ENCODE results near the gene LIPE. TPM values are rescaled to one million over a fixed set of nuclear protein-coding genes. Genes with fewer than 3 reads are reported as not detected.

LIPE gene
- total and polyA plus RNA-seq, 7 donors: 5.3 to 27.7 (median 9.3) TPM

DNA sequence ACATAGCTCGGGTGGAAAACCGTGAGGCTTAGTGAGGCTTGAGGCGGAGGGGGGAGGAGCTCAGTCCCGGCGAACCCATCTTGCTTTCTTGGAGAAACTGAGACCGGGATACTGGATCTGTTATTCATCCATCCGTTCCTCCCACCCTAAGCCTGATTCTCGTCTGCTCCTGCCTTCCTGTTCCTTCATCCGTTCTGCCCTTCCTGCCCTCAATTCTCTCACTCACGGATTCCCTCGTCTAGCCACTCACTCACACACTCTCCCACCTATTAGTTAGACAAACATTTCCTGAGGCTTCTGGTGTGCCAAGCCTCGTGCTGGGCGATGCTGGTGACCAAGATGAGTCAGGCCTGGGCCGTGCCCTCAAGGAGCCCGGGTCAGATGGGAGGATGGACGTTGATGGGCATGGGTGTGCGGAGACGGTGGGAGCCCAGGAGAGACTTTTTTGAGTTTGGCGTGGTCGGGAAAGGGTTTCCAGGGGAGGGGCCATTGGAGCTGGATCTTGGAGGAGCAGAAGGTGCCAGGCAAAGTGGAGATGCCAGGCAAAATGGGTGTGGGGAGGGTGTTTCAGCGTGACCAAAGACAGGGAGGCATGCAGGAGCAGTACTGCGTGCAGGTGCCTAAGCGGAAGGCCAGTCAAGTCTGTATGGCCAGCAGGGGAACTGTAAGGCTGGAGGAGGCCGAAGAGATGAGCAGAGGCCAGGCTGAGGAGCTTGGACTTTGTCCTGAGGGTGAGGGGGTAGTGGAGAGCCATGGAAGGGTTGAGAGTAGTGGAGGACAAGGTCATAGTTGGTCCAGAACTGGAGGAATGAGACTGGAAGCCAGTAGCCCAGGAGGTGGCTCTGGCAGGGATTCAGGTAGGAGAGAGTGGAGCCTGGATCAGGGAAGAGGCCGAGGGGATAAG lies 29.7 kb downstream of the LIPE start:
- peaks cover 17% of the 10 kb centered on the region for H3K4me1 ChIP-seq
- no peaks in the 10 kb centered on the region for H3K36me3 ChIP-seq (ENCODE audit: insufficient read depth in 1 of 2, low read depth in 1 of 2)
- H3K4me3 ChIP-seq: peak overlapping the region; percentile 77
- H3K27ac ChIP-seq: peak overlapping the region; percentile 71
- DNase-seq (no peak), ATAC-seq (peak in 1 of 4 donors; percentile 6)
- intact Hi-C loops (cut with DNase I): loop anchor here in 1 of 2 donors (10.0 kb wide), 1 partner anchor 263 kb away; the partner anchor contains the start of gene POU2F2
- TF ChIP-seq, protein P1, sequence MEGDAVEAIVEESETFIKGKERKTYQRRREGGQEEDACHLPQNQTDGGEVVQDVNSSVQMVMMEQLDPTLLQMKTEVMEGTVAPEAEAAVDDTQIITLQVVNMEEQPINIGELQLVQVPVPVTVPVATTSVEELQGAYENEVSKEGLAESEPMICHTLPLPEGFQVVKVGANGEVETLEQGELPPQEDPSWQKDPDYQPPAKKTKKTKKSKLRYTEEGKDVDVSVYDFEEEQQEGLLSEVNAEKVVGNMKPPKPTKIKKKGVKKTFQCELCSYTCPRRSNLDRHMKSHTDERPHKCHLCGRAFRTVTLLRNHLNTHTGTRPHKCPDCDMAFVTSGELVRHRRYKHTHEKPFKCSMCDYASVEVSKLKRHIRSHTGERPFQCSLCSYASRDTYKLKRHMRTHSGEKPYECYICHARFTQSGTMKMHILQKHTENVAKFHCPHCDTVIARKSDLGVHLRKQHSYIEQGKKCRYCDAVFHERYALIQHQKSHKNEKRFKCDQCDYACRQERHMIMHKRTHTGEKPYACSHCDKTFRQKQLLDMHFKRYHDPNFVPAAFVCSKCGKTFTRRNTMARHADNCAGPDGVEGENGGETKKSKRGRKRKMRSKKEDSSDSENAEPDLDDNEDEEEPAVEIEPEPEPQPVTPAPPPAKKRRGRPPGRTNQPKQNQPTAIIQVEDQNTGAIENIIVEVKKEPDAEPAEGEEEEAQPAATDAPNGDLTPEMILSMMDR (IDR thresholded peaks at IDR 0.05): no peak
- H3K9me3 ChIP-seq: no peaks in the 10 kb centered on the region
- WGBS, 3 donors: 20 to 23% (median 23%) methylated on average over 25 of the region's 25 CpGs
- H3K27me3 ChIP-seq (ENCODE audit: insufficient read depth in 3 of 3, low read length in 2 of 3): no peaks in the 10 kb centered on the region

DNA sequence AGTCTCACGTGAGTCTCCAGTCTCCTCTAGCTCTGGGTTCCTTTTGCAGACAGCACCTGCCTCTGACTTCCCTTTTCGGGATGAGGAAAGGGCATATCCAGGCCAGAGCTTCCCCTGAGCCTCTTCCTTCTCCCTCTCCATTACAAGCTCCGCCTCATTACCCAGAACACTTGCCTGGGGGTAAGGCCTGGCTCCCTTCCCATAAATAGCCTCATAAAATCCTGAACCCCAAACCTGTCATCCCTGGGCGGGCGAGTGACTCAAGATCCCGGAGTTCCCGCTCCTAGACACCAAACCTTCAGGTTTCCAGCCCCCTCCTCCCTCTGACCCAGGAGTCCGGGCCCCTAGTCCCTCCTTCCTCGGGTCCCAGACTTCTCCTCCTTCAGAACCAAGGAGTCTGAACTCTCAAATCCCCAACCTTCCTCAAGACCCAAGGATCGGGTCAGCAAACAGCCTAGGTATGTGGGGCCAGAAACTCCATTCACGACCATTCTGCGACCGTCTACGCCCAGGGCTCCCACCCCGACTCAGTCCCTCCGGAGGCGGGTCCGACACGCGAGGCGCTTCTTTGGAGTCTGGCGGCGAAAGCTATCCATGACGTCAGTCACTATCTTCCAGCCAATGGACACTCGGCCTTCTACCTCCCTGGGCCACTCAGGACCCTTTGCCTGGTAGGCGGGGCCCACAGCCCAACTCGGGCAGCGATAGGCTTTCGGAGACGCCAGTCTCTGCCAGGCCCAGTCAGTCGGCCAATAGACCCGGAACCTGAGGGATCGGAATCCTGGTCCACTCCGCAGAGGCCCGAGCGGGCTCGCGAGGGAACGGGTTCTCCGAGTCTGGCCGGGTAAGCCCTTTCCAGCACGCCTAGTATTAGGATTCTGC lies 30.6 kb downstream of the LIPE start:
- TF ChIP-seq, protein P1 (IDR thresholded peaks at IDR 0.05): no peak

GRCh38 chr19:42394751-42395150 lies 32.4 kb downstream of the LIPE start:
- Histone ChIP-seq H3K4me1 (peaks cover 6% of the 10 kb centered on the region), H3K9me3 (no peaks in the 10 kb centered on the region), H3K27me3 (ENCODE audit: insufficient read depth in 3 of 3, low read length in 2 of 3) (peaks cover 0 to 8% (median 4%) of the 10 kb centered on the region in 3 donors), H3K27ac (no peak overlapping the region), H3K36me3 (ENCODE audit: insufficient read depth in 1 of 2, low read depth in 1 of 2) (no peaks in the 10 kb centered on the region), H3K4me3 (no peak overlapping the region)
- intact Hi-C loops (cut with DNase I): loop anchor here in 1 of 2 donors (10.0 kb wide), 1 partner anchor 260 kb away; the partner anchor contains the start of gene POU2F2
- TF ChIP-seq, protein P1 (IDR thresholded peaks at IDR 0.05): no peak
- ATAC-seq (no peak), DNase-seq (no peak)
- WGBS, 3 donors: 78 to 87% (median 83%) methylated on average over 8 of the region's 8 CpGs

More for the DNA sequence above, 30.6 kb downstream of the LIPE start:
- WGBS, 3 donors: 3 to 4% (median 3%) methylated on average over 42 of the region's 42 CpGs
- DNase-seq (peak; percentile 98 to 99), ATAC-seq (peak; percentile 98)
- no peaks in the 10 kb centered on the region for H3K36me3 ChIP-seq (ENCODE audit: insufficient read depth in 1 of 2, low read depth in 1 of 2)
- H3K4me1 ChIP-seq: peaks cover 15% of the 10 kb centered on the region
- intact Hi-C loops (cut with DNase I): loop anchor here in 1 of 2 donors (10.0 kb wide), 1 partner anchor 262 kb away; the partner anchor contains the start of gene POU2F2
- H3K27ac ChIP-seq: peak overlapping the region; percentile 71
- H3K27me3 ChIP-seq (ENCODE audit: insufficient read depth in 3 of 3, low read length in 2 of 3): no peaks in the 10 kb centered on the region
- peak overlapping the region; percentile 77 for H3K4me3 ChIP-seq
- no peaks in the 10 kb centered on the region for H3K9me3 ChIP-seq

DNA sequence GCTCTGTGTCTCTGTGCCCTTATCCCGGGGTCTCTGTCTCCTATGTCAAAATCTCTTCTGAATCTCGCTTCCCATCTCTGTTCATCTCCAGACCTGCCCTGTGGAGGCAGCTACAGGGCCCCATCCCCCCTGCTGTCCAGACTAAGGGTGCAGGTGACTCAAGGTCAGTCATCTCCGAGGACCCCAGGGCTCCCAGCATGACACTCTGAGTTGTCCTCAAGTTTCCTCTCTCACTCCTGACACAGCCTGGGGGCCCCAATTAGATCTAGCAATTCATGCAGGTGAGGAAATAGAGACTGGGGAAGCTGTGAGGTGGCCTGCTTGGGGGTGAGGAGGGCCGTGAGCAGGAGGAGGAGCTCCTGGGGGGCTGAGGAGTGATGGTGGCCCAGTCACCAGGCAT lies 35.0 kb downstream of the LIPE start:
- ATAC-seq: no peak
- DNase-seq: no peak
- Histone ChIP-seq H3K4me1 (no peaks in the 10 kb centered on the region), H3K36me3 (ENCODE audit: insufficient read depth in 1 of 2, low read depth in 1 of 2) (no peaks in the 10 kb centered on the region), H3K27me3 (ENCODE audit: insufficient read depth in 3 of 3, low read length in 2 of 3) (peaks cover 0 to 33% (median 5%) of the 10 kb centered on the region in 3 donors), H3K27ac (no peak overlapping the region), H3K9me3 (no peaks in the 10 kb centered on the region), H3K4me3 (no peak overlapping the region)
- TF ChIP-seq, protein P1 (IDR thresholded peaks at IDR 0.05): no peak
- WGBS, 3 donors: 68 to 72% (median 71%) methylated on average over 4 of the region's 4 CpGs
- intact Hi-C loops (cut with DNase I): loop anchor here in 1 of 2 donors (10.0 kb wide), 1 partner anchor 257 kb away; the partner anchor contains the start of gene POU2F2

Measured in psoas muscle (tissue), 8 donors.